ENCODE measurements around the gene GPR156.

DNA sequence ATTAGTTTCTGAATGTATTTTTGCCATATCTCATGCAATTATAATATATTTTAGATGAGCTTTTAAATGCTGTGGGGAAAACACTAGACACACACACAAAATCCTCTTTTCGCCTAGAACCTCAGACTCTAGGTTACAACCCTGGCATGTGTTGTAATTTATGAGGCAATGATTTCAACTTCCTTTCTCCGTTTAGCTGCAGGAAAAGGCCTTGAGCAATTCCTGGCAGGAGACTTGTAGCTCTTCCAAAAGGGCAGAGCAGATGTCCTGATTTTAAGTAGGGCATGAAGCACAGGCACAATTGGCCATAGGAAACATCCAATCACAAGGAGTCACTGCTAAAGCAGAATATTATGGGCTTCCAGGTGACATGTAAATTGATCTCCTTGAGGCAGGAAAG, 82.0 kb downstream of the GPR156 start:
- TF ChIP-seq, protein P1, sequence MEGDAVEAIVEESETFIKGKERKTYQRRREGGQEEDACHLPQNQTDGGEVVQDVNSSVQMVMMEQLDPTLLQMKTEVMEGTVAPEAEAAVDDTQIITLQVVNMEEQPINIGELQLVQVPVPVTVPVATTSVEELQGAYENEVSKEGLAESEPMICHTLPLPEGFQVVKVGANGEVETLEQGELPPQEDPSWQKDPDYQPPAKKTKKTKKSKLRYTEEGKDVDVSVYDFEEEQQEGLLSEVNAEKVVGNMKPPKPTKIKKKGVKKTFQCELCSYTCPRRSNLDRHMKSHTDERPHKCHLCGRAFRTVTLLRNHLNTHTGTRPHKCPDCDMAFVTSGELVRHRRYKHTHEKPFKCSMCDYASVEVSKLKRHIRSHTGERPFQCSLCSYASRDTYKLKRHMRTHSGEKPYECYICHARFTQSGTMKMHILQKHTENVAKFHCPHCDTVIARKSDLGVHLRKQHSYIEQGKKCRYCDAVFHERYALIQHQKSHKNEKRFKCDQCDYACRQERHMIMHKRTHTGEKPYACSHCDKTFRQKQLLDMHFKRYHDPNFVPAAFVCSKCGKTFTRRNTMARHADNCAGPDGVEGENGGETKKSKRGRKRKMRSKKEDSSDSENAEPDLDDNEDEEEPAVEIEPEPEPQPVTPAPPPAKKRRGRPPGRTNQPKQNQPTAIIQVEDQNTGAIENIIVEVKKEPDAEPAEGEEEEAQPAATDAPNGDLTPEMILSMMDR (IDR thresholded peaks at IDR 0.05), result no peak
- no peak for TF ChIP-seq POLR2A (IDR thresholded peaks at IDR 0.05)

Data from Peyer's patch (tissue), 4 donors.